ENCODE data around the gene SURF2.
"Not testable (repeated sequence)": the region's sequence is repeated elsewhere in the genome, so short reads cannot be mapped to it uniquely, and the experiment has no call there.

The SURF2 gene

GRCh38 chr9:133356391-133357091, at the start of gene SURF2, which contains the start of gene SURF1:
Gene SURF2, plus strand, starts transcription at chr9:133356550. Its CDS starts 43 bp downstream, at chr9:133356593.
Gene SURF1, minus strand, starts transcription at chr9:133356487. Its CDS starts 34 bp downstream, at chr9:133356453.
- peak; percentile 40 to 72 for DNase-seq

- DNase-seq = no peak
These were observed 49.0 kb upstream of the SURF2 start for GRCh38 chr9:133307301-133307700.

GRCh38 chr9:133309608-133310007, 46.7 kb upstream of the SURF2 start:
- no peak for DNase-seq

- no peak for DNase-seq
These were observed 40.4 kb upstream of the SURF2 start for GRCh38 chr9:133315997-133316396.

- DNase-seq = not testable (repeated sequence)
These were observed 38.8 kb upstream of the SURF2 start for GRCh38 chr9:133317551-133317950.

- DNase-seq = no peak
These were observed 35.9 kb upstream of the SURF2 start for GRCh38 chr9:133320421-133320881.

GRCh38 chr9:133321411-133321935, 34.9 kb upstream of the SURF2 start:
- DNase-seq = no peak

GRCh38 chr9:133322701-133323100, 33.6 kb upstream of the SURF2 start:
- DNase-seq = no peak

GRCh38 chr9:133323211-133323610, 33.1 kb upstream of the SURF2 start:
- DNase-seq = no peak

GRCh38 chr9:133323991-133324703, 32.2 kb upstream of the SURF2 start:
- no peak for DNase-seq

GRCh38 chr9:133327021-133327420, 29.3 kb upstream of the SURF2 start:
- DNase-seq = not testable (repeated sequence)

- DNase-seq = no peak
These were observed 28.4 kb upstream of the SURF2 start for GRCh38 chr9:133327834-133328484.

- peak in 1 of 2 experiments; percentile 46 for DNase-seq
These were observed 26.8 kb upstream of the SURF2 start for GRCh38 chr9:133329306-133330156.

- DNase-seq = no peak
These were observed 25.1 kb upstream of the SURF2 start for GRCh38 chr9:133331221-133331620.

- no peak for DNase-seq
These were observed 24.5 kb upstream of the SURF2 start for GRCh38 chr9:133331641-133332380.

GRCh38 chr9:133332381-133332730, 24.0 kb upstream of the SURF2 start:
- DNase-seq = no peak

GRCh38 chr9:133333011-133333410, 23.3 kb upstream of the SURF2 start:
- DNase-seq = no peak

- DNase-seq = no peak
These were observed 22.8 kb upstream of the SURF2 start for GRCh38 chr9:133333566-133333965.

GRCh38 chr9:133334161-133334560, 22.2 kb upstream of the SURF2 start:
- no peak for DNase-seq

GRCh38 chr9:133334888-133335287, 21.5 kb upstream of the SURF2 start:
- not testable (repeated sequence) for DNase-seq

- DNase-seq = peak; percentile 80 to 90
These were observed 20.2 kb upstream of the SURF2 start, which contains the start of gene SURF6 for GRCh38 chr9:133335924-133336811. Gene SURF6, minus strand, starts transcription at chr9:133336188. Its CDS starts 56 bp downstream, at chr9:133336132.
